ENCODE data around the gene HCN1.
A peak's percentile ranks its signal among the peaks of the same experiment; 100 is the strongest.

GRCh38 chr5:45521067-45521466 is 175.1 kb downstream of the HCN1 start:
- TF ChIP-seq, protein P1, sequence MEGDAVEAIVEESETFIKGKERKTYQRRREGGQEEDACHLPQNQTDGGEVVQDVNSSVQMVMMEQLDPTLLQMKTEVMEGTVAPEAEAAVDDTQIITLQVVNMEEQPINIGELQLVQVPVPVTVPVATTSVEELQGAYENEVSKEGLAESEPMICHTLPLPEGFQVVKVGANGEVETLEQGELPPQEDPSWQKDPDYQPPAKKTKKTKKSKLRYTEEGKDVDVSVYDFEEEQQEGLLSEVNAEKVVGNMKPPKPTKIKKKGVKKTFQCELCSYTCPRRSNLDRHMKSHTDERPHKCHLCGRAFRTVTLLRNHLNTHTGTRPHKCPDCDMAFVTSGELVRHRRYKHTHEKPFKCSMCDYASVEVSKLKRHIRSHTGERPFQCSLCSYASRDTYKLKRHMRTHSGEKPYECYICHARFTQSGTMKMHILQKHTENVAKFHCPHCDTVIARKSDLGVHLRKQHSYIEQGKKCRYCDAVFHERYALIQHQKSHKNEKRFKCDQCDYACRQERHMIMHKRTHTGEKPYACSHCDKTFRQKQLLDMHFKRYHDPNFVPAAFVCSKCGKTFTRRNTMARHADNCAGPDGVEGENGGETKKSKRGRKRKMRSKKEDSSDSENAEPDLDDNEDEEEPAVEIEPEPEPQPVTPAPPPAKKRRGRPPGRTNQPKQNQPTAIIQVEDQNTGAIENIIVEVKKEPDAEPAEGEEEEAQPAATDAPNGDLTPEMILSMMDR (IDR thresholded peaks at IDR 0.05; ENCODE audit: control extremely low read depth in 1 of 3, insufficient read depth in 1 of 3, low read depth in 1 of 3, low read length in 3 of 3) = peak in 2 of 3 experiments; percentile 74 to 82; a peak in 3 of 4 replicates
- TF ChIP-seq, protein P2, sequence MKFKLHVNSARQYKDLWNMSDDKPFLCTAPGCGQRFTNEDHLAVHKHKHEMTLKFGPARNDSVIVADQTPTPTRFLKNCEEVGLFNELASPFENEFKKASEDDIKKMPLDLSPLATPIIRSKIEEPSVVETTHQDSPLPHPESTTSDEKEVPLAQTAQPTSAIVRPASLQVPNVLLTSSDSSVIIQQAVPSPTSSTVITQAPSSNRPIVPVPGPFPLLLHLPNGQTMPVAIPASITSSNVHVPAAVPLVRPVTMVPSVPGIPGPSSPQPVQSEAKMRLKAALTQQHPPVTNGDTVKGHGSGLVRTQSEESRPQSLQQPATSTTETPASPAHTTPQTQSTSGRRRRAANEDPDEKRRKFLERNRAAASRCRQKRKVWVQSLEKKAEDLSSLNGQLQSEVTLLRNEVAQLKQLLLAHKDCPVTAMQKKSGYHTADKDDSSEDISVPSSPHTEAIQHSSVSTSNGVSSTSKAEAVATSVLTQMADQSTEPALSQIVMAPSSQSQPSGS (IDR thresholded peaks at IDR 0.05; ENCODE audit: low read length) = no peak
- TF ChIP-seq ASH2L (IDR thresholded peaks at IDR 0.05; ENCODE audit: low read length) = no peak
- no peak for TF ChIP-seq BACH1 (IDR thresholded peaks at IDR 0.05; ENCODE audit: low read length)
- no peak for TF ChIP-seq GABPA (IDR thresholded peaks at IDR 0.05; ENCODE audit: borderline replicate concordance, insufficient read depth, low read length)
- TF ChIP-seq POLR2A (IDR thresholded peaks at IDR 0.05; ENCODE audit: control extremely low read depth in 1 of 2, low read depth in 2 of 2, low read length in 2 of 2) = no peak
- no peak for TF ChIP-seq MAX (IDR thresholded peaks at IDR 0.05)
- no peak for TF ChIP-seq CEBPB (IDR thresholded peaks at IDR 0.05; ENCODE audit: low read depth, low read length)

Data from H1 (cell line).